ENCODE results near the gene ARL15. TPM values are rescaled to one million over a fixed set of nuclear protein-coding genes. Genes with fewer than 3 reads are reported as not detected.

ARL15 gene
- total and polyA plus RNA-seq, 2 of the 8 experiments (the other 6 are each of a cell fraction or from before 2014, with no cell fraction given): 9.9 to 21.2 TPM

GRCh38 chr5:54206580-54207229 lies 103.7 kb downstream of the ARL15 start:
- TF ChIP-seq NANOG (IDR thresholded peaks at IDR 0.05; ENCODE audit: insufficient read depth, low read depth, low read length, poor library complexity, severe bottlenecking): no peak
- TF ChIP-seq E2F6 (IDR thresholded peaks at IDR 0.05): no peak
- TF ChIP-seq NRF1 (IDR thresholded peaks at IDR 0.05; ENCODE audit: low read depth, low read length): no peak
- TF ChIP-seq CHD1 (IDR thresholded peaks at IDR 0.05; ENCODE audit: low read depth, low read length): no peak
- no peak for TF ChIP-seq EP300 (IDR thresholded peaks at IDR 0.05; ENCODE audit: borderline replicate concordance in 1 of 2, low read depth in 2 of 2, low read length in 2 of 2)
- TF ChIP-seq POLR2AphosphoS5 (IDR thresholded peaks at IDR 0.05; ENCODE audit: low read depth, low read length): no peak
- no peak for TF ChIP-seq EZH2 (IDR thresholded peaks at IDR 0.05; ENCODE audit: low read depth, low read length, severe bottlenecking)
- Histone ChIP-seq H3K36me3 (ENCODE audit: control insufficient read depth in 2 of 4, insufficient read depth in 4 of 4, low read length in 3 of 4) (no peaks in the 10 kb centered on the region), H3K4me2 (ENCODE audit: insufficient read depth in 1 of 2, low read depth in 2 of 2, low read length in 2 of 2) (no peak overlapping the region), H3K4ac (replicated peaks; ENCODE audit: insufficient read length, low read depth, low read length) (no peak overlapping the region), H2BK20ac (ENCODE audit: low read length) (no peak overlapping the region), H2BK120ac (replicated peaks; ENCODE audit: low read depth, low read length) (no peak overlapping the region), H2BK12ac (ENCODE audit: low read depth, low read length) (no peak overlapping the region), H4K8ac (ENCODE audit: extremely low read depth, insufficient read depth, low read length) (no peak overlapping the region), H4K20me1 (replicated peaks in 1 of 2; ENCODE audit: control insufficient read depth in 1 of 2, insufficient read depth in 2 of 2, low read length in 2 of 2) (no peaks in the 10 kb centered on the region), H3K14ac (ENCODE audit: insufficient read length) (no peak overlapping the region), H3K23me2 (ENCODE audit: low read depth, low read length) (no peaks in the 10 kb centered on the region), H3K27me3 (replicated peaks in 1 of 4; ENCODE audit: control insufficient read depth in 3 of 4, extremely low read depth in 1 of 4, insufficient read depth in 3 of 4, low read length in 3 of 4) (no peaks in the 10 kb centered on the region), H3K23ac (ENCODE audit: insufficient read length) (no peak overlapping the region), H4K5ac (ENCODE audit: insufficient read length, low read depth, low read length) (no peak overlapping the region), H3K56ac (replicated peaks; ENCODE audit: insufficient read length, low read depth, low read length) (no peak overlapping the region), H2AK5ac (ENCODE audit: low read depth, low read length) (no peak overlapping the region), H4K91ac (replicated peaks; ENCODE audit: insufficient read length, low read length) (no peak overlapping the region), H3K27ac (ENCODE audit: low read depth, low read length) (no peak overlapping the region), H3K9ac (replicated peaks in 1 of 4; ENCODE audit: extremely low read depth in 1 of 4, low read depth in 3 of 4, low read length in 3 of 4) (no peak overlapping the region), H3K79me2 (ENCODE audit: control insufficient read depth in 1 of 2, insufficient read depth in 2 of 2, low read length in 2 of 2) (peaks cover 0 to 5% of the 10 kb centered on the region in 2 experiments; a peak in 2 of 4 replicates), H3K4me1 (replicated peaks in 1 of 4; ENCODE audit: control insufficient read depth in 3 of 4, insufficient read depth in 4 of 4, low read length in 3 of 4) (no peaks in the 10 kb centered on the region), H3K79me1 (ENCODE audit: low read depth, low read length) (no peaks in the 10 kb centered on the region), H3K9me3 (ENCODE audit: insufficient read depth in 2 of 2, low read depth in 1 of 2, low read length in 1 of 2) (peaks cover 3 to 5% of the 10 kb centered on the region in 2 experiments; a peak in 2 of 4 replicates), H2BK15ac (ENCODE audit: low read length) (no peak overlapping the region), H2BK5ac (ENCODE audit: low read depth, low read length) (no peak overlapping the region), H2AFZ (ENCODE audit: low read length) (no peak overlapping the region), H3K4me3 (ENCODE audit: extremely low read depth in 1 of 4, insufficient read depth in 2 of 4, low read depth in 3 of 4, low read length in 4 of 4) (no peak overlapping the region), H3K18ac (ENCODE audit: extremely low read depth, low read length) (no peak overlapping the region)
- CTCF ChIA-PET (ENCODE audit: partially characterized antibody): interaction anchor here (2.3 kb wide), 1 partner anchor 20 kb away, joined by 4 read pairs; no protein-coding TSS in a partner anchor
- WGBS, 2 experiments (ENCODE audit: extremely low coverage in 1 of 2, insufficient coverage in 1 of 2, insufficient read length in 1 of 2, insufficient replicate concordance in 2 of 2, low coverage in 1 of 2, low lambda C conversion rate in 2 of 2, missing lambda C conversion rate in 1 of 2): 88% methylated on average over 7 of the region's 7 CpGs; no CpG with 5 or more reads in 1 of the 2 experiments
- FAIRE-seq: no peak
- DNase-seq (ENCODE audit: low read depth in 1 of 2, low spot score in 2 of 2): no peak
- POLR2A ChIA-PET (ENCODE audit: partially characterized antibody): no interaction called here

All from H1 (cell line).